ENCODE results near the gene JAKMIP1.

DNA sequence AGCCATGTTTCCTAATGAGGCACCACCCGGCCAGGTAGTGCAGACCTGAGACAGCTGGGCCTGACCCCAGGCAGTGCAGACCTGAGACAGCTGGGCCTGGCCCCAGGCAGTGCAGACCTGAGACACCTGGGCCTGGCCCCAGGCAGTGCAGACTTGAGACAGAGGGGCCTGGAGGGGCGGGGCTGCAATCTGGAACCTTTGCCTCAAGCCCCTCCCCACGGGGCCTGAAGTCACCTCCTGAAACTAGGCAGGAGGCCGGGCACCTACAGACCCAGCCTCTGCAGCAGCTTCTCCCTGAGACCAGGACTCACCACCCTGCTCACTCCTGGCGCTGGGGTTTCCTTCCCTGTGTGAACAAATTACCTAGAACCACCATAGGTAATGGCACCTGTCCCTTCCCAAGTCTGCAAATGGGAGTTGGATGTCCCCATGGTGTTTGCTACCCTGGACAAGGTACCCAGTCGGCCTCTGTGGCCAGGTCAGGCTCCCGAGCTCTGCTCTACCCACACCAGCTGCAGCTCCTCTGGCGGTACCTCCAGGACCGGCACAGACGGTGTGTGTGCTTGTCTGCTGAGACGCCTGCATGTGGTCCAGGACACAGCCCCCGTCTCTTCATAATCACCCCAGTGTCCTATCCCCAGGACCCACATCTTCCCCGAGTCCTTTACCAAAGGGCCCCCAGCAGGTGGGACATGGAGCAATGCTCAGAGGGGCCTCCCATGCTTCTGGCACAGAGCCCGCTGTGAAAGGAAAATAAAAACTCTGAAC lies 129.0 kb downstream of the JAKMIP1 start:
- TF ChIP-seq EZH2 (IDR thresholded peaks at IDR 0.05; ENCODE audit: borderline replicate concordance, insufficient read depth, low read depth, low read length, poor library complexity, severe bottlenecking), result no peak
- TF ChIP-seq, protein P1, sequence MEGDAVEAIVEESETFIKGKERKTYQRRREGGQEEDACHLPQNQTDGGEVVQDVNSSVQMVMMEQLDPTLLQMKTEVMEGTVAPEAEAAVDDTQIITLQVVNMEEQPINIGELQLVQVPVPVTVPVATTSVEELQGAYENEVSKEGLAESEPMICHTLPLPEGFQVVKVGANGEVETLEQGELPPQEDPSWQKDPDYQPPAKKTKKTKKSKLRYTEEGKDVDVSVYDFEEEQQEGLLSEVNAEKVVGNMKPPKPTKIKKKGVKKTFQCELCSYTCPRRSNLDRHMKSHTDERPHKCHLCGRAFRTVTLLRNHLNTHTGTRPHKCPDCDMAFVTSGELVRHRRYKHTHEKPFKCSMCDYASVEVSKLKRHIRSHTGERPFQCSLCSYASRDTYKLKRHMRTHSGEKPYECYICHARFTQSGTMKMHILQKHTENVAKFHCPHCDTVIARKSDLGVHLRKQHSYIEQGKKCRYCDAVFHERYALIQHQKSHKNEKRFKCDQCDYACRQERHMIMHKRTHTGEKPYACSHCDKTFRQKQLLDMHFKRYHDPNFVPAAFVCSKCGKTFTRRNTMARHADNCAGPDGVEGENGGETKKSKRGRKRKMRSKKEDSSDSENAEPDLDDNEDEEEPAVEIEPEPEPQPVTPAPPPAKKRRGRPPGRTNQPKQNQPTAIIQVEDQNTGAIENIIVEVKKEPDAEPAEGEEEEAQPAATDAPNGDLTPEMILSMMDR (IDR thresholded peaks at IDR 0.05), result no peak
